ENCODE data around the gene RNU6-8.

RNU6-8 gene

DNA sequence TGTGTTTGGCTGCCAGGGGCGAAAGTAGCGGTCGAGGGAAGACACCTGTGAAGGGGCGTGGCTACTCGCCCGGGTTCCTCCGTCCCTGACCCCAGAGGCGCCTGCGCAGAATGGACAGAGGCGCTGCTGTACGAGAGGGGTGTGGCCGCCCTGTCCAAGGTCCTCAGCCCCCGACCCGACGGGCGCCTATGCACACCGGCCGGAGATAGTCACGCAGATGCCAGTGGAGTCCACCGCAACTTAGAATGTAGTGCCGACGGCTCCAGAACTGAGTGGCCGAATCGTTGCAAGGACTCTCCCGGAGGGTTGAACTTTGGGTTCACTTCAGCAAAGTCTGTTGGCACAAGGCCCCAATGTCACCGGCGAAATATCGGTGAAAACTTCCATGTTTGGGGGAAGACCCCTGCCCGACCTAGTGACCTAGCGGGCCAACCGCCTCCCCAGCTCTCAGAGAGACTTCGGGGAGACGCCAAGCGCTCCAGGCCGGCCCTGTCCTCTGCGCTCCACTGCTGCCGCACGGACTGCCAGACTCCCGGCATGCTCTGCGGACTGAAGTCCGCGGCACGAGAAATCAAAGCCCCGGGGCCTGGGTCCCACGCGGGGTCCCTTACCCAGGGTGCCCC lies 1.8 kb downstream of the RNU6-8 start (continued):
- TF ChIP-seq, protein P1, sequence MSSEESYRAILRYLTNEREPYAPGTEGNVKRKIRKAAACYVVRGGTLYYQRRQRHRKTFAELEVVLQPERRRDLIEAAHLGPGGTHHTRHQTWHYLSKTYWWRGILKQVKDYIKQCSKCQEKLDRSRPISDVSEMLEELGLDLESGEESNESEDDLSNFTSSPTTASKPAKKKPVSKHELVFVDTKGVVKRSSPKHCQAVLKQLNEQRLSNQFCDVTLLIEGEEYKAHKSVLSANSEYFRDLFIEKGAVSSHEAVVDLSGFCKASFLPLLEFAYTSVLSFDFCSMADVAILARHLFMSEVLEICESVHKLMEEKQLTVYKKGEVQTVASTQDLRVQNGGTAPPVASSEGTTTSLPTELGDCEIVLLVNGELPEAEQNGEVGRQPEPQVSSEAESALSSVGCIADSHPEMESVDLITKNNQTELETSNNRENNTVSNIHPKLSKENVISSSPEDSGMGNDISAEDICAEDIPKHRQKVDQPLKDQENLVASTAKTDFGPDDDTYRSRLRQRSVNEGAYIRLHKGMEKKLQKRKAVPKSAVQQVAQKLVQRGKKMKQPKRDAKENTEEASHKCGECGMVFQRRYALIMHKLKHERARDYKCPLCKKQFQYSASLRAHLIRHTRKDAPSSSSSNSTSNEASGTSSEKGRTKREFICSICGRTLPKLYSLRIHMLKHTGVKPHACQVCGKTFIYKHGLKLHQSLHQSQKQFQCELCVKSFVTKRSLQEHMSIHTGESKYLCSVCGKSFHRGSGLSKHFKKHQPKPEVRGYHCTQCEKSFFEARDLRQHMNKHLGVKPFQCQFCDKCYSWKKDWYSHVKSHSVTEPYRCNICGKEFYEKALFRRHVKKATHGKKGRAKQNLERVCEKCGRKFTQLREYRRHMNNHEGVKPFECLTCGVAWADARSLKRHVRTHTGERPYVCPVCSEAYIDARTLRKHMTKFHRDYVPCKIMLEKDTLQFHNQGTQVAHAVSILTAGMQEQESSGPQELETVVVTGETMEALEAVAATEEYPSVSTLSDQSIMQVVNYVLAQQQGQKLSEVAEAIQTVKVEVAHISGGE (tag by site-specific recombination; conservative IDR thresholded peaks at IDR 0.05; ENCODE audit: low read depth): no peak
- peak; percentile 94 for TF ChIP-seq ZNF76 (tag by site-specific recombination; IDR thresholded peaks at IDR 0.05; ENCODE audit: borderline replicate concordance, low read depth)
- TF ChIP-seq ZNF394 (tag by site-specific recombination; IDR thresholded peaks at IDR 0.05; ENCODE audit: borderline replicate concordance): no peak
- no peak for TF ChIP-seq ZNF785 (tag by site-specific recombination; IDR thresholded peaks at IDR 0.05)
- TF ChIP-seq MEIS1 (CRISPR knock-in tag; IDR thresholded peaks at IDR 0.05; ENCODE audit: borderline replicate concordance): no peak
- TF ChIP-seq, protein P2, sequence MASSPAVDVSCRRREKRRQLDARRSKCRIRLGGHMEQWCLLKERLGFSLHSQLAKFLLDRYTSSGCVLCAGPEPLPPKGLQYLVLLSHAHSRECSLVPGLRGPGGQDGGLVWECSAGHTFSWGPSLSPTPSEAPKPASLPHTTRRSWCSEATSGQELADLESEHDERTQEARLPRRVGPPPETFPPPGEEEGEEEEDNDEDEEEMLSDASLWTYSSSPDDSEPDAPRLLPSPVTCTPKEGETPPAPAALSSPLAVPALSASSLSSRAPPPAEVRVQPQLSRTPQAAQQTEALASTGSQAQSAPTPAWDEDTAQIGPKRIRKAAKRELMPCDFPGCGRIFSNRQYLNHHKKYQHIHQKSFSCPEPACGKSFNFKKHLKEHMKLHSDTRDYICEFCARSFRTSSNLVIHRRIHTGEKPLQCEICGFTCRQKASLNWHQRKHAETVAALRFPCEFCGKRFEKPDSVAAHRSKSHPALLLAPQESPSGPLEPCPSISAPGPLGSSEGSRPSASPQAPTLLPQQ (tag by site-specific recombination; IDR thresholded peaks at IDR 0.05): 0 out of 2 replicates have a peak, but pooled peaks have one; percentile 78
- no peak for TF ChIP-seq ZFP3 (tag by site-specific recombination; IDR thresholded peaks at IDR 0.05; ENCODE audit: low read depth)
- no peak for TF ChIP-seq ZNF791 (tag by site-specific recombination; IDR thresholded peaks at IDR 0.05)
- no peak; the same call in 1 of the 2 replicates for TF ChIP-seq TCF7L2 (IDR thresholded peaks at IDR 0.05; ENCODE audit: borderline replicate concordance, low read depth, low read length)
- TF ChIP-seq ZNF404 (tag by site-specific recombination; IDR thresholded peaks at IDR 0.05): no peak
- no peak for TF ChIP-seq ZNF416 (tag by site-specific recombination; IDR thresholded peaks at IDR 0.05)
- no peak; the same call in 1 of the 2 replicates for TF ChIP-seq GLIS1 (tag by site-specific recombination; IDR thresholded peaks at IDR 0.05)
- TF ChIP-seq, protein P3, sequence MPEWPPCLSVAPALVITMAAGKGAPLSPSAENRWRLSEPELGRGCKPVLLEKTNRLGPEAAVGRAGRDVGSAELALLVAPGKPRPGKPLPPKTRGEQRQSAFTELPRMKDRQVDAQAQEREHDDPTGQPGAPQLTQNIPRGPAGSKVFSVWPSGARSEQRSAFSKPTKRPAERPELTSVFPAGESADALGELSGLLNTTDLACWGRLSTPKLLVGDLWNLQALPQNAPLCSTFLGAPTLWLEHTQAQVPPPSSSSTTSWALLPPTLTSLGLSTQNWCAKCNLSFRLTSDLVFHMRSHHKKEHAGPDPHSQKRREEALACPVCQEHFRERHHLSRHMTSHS (tag by site-specific recombination; IDR thresholded peaks at IDR 0.05): no peak
- TF ChIP-seq, protein P4, sequence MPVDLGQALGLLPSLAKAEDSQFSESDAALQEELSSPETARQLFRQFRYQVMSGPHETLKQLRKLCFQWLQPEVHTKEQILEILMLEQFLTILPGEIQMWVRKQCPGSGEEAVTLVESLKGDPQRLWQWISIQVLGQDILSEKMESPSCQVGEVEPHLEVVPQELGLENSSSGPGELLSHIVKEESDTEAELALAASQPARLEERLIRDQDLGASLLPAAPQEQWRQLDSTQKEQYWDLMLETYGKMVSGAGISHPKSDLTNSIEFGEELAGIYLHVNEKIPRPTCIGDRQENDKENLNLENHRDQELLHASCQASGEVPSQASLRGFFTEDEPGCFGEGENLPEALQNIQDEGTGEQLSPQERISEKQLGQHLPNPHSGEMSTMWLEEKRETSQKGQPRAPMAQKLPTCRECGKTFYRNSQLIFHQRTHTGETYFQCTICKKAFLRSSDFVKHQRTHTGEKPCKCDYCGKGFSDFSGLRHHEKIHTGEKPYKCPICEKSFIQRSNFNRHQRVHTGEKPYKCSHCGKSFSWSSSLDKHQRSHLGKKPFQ (tag by site-specific recombination; IDR thresholded peaks at IDR 0.05): peak; percentile 47; the same call in 1 of the 2 replicates
- no peak for TF ChIP-seq ZNF266 (tag by site-specific recombination; IDR thresholded peaks at IDR 0.05; ENCODE audit: low read depth)
- no peak for TF ChIP-seq ZNF629 (tag by site-specific recombination; IDR thresholded peaks at IDR 0.05)
- TF ChIP-seq, protein P5, sequence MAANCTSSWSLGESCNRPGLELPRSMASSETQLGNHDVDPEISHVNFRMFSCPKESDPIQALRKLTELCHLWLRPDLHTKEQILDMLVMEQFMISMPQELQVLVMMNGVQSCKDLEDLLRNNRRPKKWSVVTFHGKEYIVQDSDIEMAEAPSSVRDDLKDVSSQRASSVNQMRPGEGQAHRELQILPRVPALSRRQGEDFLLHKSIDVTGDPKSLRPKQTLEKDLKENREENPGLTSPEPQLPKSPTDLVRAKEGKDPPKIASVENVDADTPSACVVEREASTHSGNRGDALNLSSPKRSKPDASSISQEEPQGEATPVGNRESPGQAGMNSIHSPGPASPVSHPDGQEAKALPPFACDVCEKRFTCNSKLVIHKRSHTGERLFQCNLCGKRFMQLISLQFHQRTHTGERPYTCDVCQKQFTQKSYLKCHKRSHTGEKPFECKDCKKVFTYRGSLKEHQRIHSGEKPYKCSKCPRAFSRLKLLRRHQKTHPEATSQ (tag by site-specific recombination; IDR thresholded peaks at IDR 0.05): peak; percentile 73; the same call in 1 of the 2 replicates
- no peak for TF ChIP-seq ZNF658 (tag by site-specific recombination; IDR thresholded peaks at IDR 0.05)
- no peak for TF ChIP-seq ZNF623 (tag by site-specific recombination; IDR thresholded peaks at IDR 0.05)
- TF ChIP-seq, protein P6, sequence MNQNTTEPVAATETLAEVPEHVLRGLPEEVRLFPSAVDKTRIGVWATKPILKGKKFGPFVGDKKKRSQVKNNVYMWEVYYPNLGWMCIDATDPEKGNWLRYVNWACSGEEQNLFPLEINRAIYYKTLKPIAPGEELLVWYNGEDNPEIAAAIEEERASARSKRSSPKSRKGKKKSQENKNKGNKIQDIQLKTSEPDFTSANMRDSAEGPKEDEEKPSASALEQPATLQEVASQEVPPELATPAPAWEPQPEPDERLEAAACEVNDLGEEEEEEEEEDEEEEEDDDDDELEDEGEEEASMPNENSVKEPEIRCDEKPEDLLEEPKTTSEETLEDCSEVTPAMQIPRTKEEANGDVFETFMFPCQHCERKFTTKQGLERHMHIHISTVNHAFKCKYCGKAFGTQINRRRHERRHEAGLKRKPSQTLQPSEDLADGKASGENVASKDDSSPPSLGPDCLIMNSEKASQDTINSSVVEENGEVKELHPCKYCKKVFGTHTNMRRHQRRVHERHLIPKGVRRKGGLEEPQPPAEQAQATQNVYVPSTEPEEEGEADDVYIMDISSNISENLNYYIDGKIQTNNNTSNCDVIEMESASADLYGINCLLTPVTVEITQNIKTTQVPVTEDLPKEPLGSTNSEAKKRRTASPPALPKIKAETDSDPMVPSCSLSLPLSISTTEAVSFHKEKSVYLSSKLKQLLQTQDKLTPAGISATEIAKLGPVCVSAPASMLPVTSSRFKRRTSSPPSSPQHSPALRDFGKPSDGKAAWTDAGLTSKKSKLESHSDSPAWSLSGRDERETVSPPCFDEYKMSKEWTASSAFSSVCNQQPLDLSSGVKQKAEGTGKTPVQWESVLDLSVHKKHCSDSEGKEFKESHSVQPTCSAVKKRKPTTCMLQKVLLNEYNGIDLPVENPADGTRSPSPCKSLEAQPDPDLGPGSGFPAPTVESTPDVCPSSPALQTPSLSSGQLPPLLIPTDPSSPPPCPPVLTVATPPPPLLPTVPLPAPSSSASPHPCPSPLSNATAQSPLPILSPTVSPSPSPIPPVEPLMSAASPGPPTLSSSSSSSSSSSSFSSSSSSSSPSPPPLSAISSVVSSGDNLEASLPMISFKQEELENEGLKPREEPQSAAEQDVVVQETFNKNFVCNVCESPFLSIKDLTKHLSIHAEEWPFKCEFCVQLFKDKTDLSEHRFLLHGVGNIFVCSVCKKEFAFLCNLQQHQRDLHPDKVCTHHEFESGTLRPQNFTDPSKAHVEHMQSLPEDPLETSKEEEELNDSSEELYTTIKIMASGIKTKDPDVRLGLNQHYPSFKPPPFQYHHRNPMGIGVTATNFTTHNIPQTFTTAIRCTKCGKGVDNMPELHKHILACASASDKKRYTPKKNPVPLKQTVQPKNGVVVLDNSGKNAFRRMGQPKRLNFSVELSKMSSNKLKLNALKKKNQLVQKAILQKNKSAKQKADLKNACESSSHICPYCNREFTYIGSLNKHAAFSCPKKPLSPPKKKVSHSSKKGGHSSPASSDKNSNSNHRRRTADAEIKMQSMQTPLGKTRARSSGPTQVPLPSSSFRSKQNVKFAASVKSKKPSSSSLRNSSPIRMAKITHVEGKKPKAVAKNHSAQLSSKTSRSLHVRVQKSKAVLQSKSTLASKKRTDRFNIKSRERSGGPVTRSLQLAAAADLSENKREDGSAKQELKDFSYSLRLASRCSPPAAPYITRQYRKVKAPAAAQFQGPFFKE (tag by site-specific recombination; IDR thresholded peaks at IDR 0.05; ENCODE audit: borderline replicate concordance): no peak
- no peak for TF ChIP-seq TRIM28 (IDR thresholded peaks at IDR 0.05; ENCODE audit: borderline replicate concordance, low read length)
- no peak for TF ChIP-seq ZBTB21 (tag by site-specific recombination; IDR thresholded peaks at IDR 0.05)

Measured in HEK293 (cell line).